ENCODE results near the gene COL12A1.

DNA sequence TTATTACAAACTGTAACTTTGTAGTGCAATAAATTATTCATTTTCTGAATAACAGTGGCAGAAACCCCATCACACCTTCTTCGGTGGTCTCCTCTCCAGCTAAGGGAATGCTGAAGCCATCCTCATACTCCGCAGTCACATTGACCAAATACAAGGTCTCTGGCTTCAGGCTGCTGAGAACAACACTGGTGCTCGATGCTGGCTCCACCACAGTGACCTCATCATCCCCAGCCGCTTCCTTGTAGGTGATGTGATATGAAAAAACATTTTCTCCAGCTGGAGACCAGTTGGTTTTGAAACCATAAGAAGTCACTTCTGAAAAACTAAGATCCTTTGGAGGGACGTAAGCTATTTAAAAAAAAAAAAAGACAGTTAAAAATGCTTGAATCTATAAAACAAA lies 25.0 kb downstream of the COL12A1 start:
- TF ChIP-seq NR2C2 (IDR thresholded peaks at IDR 0.05; ENCODE audit: borderline replicate concordance, control insufficient read depth, insufficient read length, low read depth) (no peak), CEBPB (IDR thresholded peaks at IDR 0.05; ENCODE audit: borderline replicate concordance in 1 of 2, low read depth in 2 of 2, low read length in 2 of 2) (no peak), RBBP5 (conservative IDR thresholded peaks at IDR 0.05) (no peak), CREM (IDR thresholded peaks at IDR 0.05; ENCODE audit: low read depth) (no peak), CBFB (IDR thresholded peaks at IDR 0.05; ENCODE audit: low read depth) (no peak), TCF12 (IDR thresholded peaks at IDR 0.05; ENCODE audit: low read depth, low read length) (no peak), TCF3 (IDR thresholded peaks at IDR 0.05; ENCODE audit: borderline replicate concordance, insufficient read depth, low read depth, low read length) (no peak), EGR1 (IDR thresholded peaks at IDR 0.05; ENCODE audit: borderline replicate concordance in 1 of 2, low read depth in 2 of 2, low read length in 2 of 2) (no peak), BMI1 (IDR thresholded peaks at IDR 0.05; ENCODE audit: borderline replicate concordance) (no peak)
- TF ChIP-seq, protein P1, sequence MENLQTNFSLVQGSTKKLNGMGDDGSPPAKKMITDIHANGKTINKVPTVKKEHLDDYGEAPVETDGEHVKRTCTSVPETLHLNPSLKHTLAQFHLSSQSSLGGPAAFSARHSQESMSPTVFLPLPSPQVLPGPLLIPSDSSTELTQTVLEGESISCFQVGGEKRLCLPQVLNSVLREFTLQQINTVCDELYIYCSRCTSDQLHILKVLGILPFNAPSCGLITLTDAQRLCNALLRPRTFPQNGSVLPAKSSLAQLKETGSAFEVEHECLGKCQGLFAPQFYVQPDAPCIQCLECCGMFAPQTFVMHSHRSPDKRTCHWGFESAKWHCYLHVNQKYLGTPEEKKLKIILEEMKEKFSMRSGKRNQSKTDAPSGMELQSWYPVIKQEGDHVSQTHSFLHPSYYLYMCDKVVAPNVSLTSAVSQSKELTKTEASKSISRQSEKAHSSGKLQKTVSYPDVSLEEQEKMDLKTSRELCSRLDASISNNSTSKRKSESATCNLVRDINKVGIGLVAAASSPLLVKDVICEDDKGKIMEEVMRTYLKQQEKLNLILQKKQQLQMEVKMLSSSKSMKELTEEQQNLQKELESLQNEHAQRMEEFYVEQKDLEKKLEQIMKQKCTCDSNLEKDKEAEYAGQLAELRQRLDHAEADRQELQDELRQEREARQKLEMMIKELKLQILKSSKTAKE (IDR thresholded peaks at IDR 0.05; ENCODE audit: low read depth, poor library complexity, severe bottlenecking) = no peak
- TF ChIP-seq, protein P2, sequence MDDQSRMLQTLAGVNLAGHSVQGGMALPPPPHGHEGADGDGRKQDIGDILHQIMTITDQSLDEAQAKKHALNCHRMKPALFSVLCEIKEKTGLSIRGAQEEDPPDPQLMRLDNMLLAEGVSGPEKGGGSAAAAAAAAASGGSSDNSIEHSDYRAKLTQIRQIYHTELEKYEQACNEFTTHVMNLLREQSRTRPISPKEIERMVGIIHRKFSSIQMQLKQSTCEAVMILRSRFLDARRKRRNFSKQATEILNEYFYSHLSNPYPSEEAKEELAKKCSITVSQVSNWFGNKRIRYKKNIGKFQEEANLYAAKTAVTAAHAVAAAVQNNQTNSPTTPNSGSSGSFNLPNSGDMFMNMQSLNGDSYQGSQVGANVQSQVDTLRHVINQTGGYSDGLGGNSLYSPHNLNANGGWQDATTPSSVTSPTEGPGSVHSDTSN (IDR thresholded peaks at IDR 0.05; ENCODE audit: insufficient replicate concordance, low read depth, low read length) = no peak
- TF ChIP-seq, protein P3, sequence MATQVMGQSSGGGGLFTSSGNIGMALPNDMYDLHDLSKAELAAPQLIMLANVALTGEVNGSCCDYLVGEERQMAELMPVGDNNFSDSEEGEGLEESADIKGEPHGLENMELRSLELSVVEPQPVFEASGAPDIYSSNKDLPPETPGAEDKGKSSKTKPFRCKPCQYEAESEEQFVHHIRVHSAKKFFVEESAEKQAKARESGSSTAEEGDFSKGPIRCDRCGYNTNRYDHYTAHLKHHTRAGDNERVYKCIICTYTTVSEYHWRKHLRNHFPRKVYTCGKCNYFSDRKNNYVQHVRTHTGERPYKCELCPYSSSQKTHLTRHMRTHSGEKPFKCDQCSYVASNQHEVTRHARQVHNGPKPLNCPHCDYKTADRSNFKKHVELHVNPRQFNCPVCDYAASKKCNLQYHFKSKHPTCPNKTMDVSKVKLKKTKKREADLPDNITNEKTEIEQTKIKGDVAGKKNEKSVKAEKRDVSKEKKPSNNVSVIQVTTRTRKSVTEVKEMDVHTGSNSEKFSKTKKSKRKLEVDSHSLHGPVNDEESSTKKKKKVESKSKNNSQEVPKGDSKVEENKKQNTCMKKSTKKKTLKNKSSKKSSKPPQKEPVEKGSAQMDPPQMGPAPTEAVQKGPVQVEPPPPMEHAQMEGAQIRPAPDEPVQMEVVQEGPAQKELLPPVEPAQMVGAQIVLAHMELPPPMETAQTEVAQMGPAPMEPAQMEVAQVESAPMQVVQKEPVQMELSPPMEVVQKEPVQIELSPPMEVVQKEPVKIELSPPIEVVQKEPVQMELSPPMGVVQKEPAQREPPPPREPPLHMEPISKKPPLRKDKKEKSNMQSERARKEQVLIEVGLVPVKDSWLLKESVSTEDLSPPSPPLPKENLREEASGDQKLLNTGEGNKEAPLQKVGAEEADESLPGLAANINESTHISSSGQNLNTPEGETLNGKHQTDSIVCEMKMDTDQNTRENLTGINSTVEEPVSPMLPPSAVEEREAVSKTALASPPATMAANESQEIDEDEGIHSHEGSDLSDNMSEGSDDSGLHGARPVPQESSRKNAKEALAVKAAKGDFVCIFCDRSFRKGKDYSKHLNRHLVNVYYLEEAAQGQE (IDR thresholded peaks at IDR 0.05; ENCODE audit: low read depth, low read length) = no peak
